H9 (cell line): ENCODE results near the gene SH2D6. TPM values are rescaled to one million over a fixed set of nuclear protein-coding genes. Genes with fewer than 3 reads are reported as not detected.

Source experiments
- DNase-seq: peaks from one replicate; pipeline ENCODE4 v3.0.0-alpha.2; 2017
- H2AFZ ChIP-seq: one replicate; pipeline ENCODE4 v1.6.1; 2013; ENCODE audit warnings: mild to moderate bottlenecking, low read length, control low read depth, moderate library complexity
- H2AK5ac ChIP-seq: 2 replicates; pipeline ENCODE4 v1.6.1; 2013; ENCODE audit warnings: low read length, control low read depth, mixed read lengths; ENCODE audit not compliant: insufficient read length
- H2BK120ac ChIP-seq: one replicate; pipeline ENCODE4 v1.6.1; 2013; ENCODE audit warnings: low read depth, mild to moderate bottlenecking, low read length, control low read depth, inconsistent platforms; ENCODE audit not compliant: poor library complexity, severe bottlenecking
- H2BK12ac ChIP-seq: 2 replicates; pipeline ENCODE4 v1.6.1; 2013; ENCODE audit warnings: low read length, control low read depth, mixed read lengths, low read depth; ENCODE audit not compliant: insufficient read length
- H2BK15ac ChIP-seq: 2 replicates; pipeline ENCODE4 v1.6.1; 2013; ENCODE audit warnings: low read depth, low read length, control low read depth
- H2BK20ac ChIP-seq: one replicate; pipeline ENCODE4 v1.6.1; 2013; ENCODE audit warnings: low read depth, mild to moderate bottlenecking, low read length, control low read depth, inconsistent platforms; ENCODE audit not compliant: poor library complexity, severe bottlenecking
- H2BK5ac ChIP-seq: 2 replicates; pipeline ENCODE4 v1.6.1; 2013; ENCODE audit warnings: low read length, control low read depth, mixed read lengths; ENCODE audit not compliant: insufficient read length
- H3K14ac ChIP-seq: 2 replicates; pipeline ENCODE4 v1.6.1; 2013; ENCODE audit warnings: low read length, control low read depth; ENCODE audit not compliant: insufficient read depth
- H3K18ac ChIP-seq: 2 replicates; pipeline ENCODE4 v1.6.1; 2013; ENCODE audit warnings: low read depth, mild to moderate bottlenecking, mixed read lengths, low read length, control low read depth; ENCODE audit not compliant: insufficient read length
- H3K23ac ChIP-seq: 2 replicates; pipeline ENCODE4 v1.6.1; 2013; ENCODE audit warnings: low read length, control low read depth, mixed read lengths, low read depth; ENCODE audit not compliant: insufficient read length
- H3K23me2 ChIP-seq: 2 replicates; pipeline ENCODE4 v1.6.1; 2013; ENCODE audit warnings: low read depth, mild to moderate bottlenecking, mixed read lengths, low read length, control low read depth; ENCODE audit not compliant: insufficient read length, poor library complexity, severe bottlenecking
- H3K27ac ChIP-seq: 2 replicates; pipeline ENCODE4 v1.5.1; 2013; ENCODE audit warnings: low read length, control low read depth, mixed read lengths, low read depth; ENCODE audit not compliant: insufficient read length
- H3K27me3 ChIP-seq: 2 replicates; pipeline ENCODE4 v1.6.1; 2013; ENCODE audit warnings: low read length, control low read depth, inconsistent platforms; ENCODE audit not compliant: insufficient read depth
- H3K4ac ChIP-seq: 2 replicates; pipeline ENCODE4 v1.6.1; 2013; ENCODE audit warnings: low read depth, mild to moderate bottlenecking, control low read depth, inconsistent platforms, low read length, moderate library complexity
- H3K4me1 ChIP-seq: 2 replicates; pipeline ENCODE4 v1.6.1; 2013; ENCODE audit warnings: low read length, control low read depth, inconsistent platforms; ENCODE audit not compliant: insufficient read depth
- H3K4me2 ChIP-seq: 2 replicates; pipeline ENCODE4 v1.6.1; 2013; ENCODE audit warnings: low read length, control low read depth, mixed read lengths; ENCODE audit not compliant: insufficient read length, insufficient read depth
- H3K56ac ChIP-seq: 2 replicates; pipeline ENCODE4 v1.6.1; 2013; ENCODE audit warnings: low read depth, mild to moderate bottlenecking, mixed read lengths, low read length, control low read depth; ENCODE audit not compliant: insufficient read length
- H3K79me1 ChIP-seq: 2 replicates; pipeline ENCODE4 v1.6.1; 2013; ENCODE audit warnings: low read depth, mild to moderate bottlenecking, moderate library complexity, low read length, control low read depth, inconsistent platforms; ENCODE audit not compliant: insufficient read depth, poor library complexity, severe bottlenecking
- H3K79me2 ChIP-seq: 2 replicates; pipeline ENCODE4 v1.6.1; 2013; ENCODE audit warnings: low read length, control low read depth, inconsistent platforms; ENCODE audit not compliant: insufficient read depth
- H3K9ac ChIP-seq: 2 replicates; pipeline ENCODE4 v1.6.1; 2013; ENCODE audit warnings: low read length, control low read depth, mixed read lengths; ENCODE audit not compliant: insufficient read length; ENCODE audit errors: extremely low read depth
- H3K9me3 ChIP-seq: one replicate; pipeline ENCODE4 v1.6.1; 2013; ENCODE audit warnings: low read depth, low read length, inconsistent platforms; ENCODE audit not compliant: control insufficient read depth
- H3T11ph ChIP-seq: one replicate; pipeline ENCODE4 v1.6.1; 2013; ENCODE audit warnings: mild to moderate bottlenecking, low read length, control low read depth, inconsistent platforms
- H4K20me1 ChIP-seq: one replicate; pipeline ENCODE4 v1.6.1; 2013; ENCODE audit not compliant: control insufficient read depth, insufficient read length, insufficient read depth
- H4K5ac ChIP-seq: 2 replicates; pipeline ENCODE4 v1.6.1; 2013; ENCODE audit warnings: low read depth, mild to moderate bottlenecking, mixed read lengths, low read length, control low read depth; ENCODE audit not compliant: insufficient read length
- H4K8ac ChIP-seq: replicated peaks from 2 replicates; pipeline ENCODE4 v1.6.1; 2013; ENCODE audit warnings: low read length, control low read depth, mixed read lengths, low read depth; ENCODE audit not compliant: insufficient read length
- H4K91ac ChIP-seq: 2 replicates; pipeline ENCODE4 v1.6.1; 2013; ENCODE audit warnings: low read depth, mild to moderate bottlenecking, moderate library complexity, mixed read lengths, low read length, control low read depth; ENCODE audit not compliant: insufficient read length
- H3K27ac Mint-ChIP-seq, 3 experiments: 2 replicates in 2 of 3; 3 replicates in 1 of 3; pipeline ENCODE4 v1.8.0; 2020 to 2021; ENCODE audit warnings: mixed read lengths in 3 of 3, mild to moderate bottlenecking in 1 of 3, moderate library complexity in 1 of 3
- H3K27me3 Mint-ChIP-seq: 2 replicates; pipeline ENCODE4 v1.8.0; 2021; ENCODE audit warnings: low read depth, mild to moderate bottlenecking, moderate library complexity, mixed read lengths
- H3K36me3 Mint-ChIP-seq, 3 experiments: 2 replicates in 2 of 3; 3 replicates in 1 of 3; pipeline ENCODE4 v1.8.0; 2020 to 2021; ENCODE audit warnings: low read depth in 3 of 3, mixed read lengths in 3 of 3; ENCODE audit not compliant: insufficient read depth in 1 of 3
- H3K4me1 Mint-ChIP-seq, 2 experiments: 2 replicates each; pipeline ENCODE4 v1.8.0; 2020; ENCODE audit warnings: mixed read lengths in 2 of 2
- H3K4me3 Mint-ChIP-seq, 2 experiments: 2 replicates in 1 of 2; 3 replicates in 1 of 2; pipeline ENCODE4 v1.8.0; 2020 to 2021; ENCODE audit warnings: mild to moderate bottlenecking in 2 of 2, mixed read lengths in 2 of 2, moderate library complexity in 1 of 2
- H3K9me3 Mint-ChIP-seq, 2 experiments: 2 replicates in 1 of 2; 3 replicates in 1 of 2; pipeline ENCODE4 v1.8.0; 2020; ENCODE audit warnings: mild to moderate bottlenecking in 2 of 2, mixed read lengths in 2 of 2, moderate library complexity in 1 of 2
- WGBS: extraction: QIAGEN DNeasy Blood & Tissue Kit; methylation state at CpG from one replicate; pipeline ENCODE4 v1.1.7; 2013; ENCODE audit warnings: missing lambda C conversion rate, low lambda C conversion rate, mixed read lengths; ENCODE audit not compliant: insufficient read length; ENCODE audit errors: extremely low coverage; 5-methylcytosine and 5-hydroxymethylcytosine counted together
- total RNA-seq: library from RNA; stranded (reverse); gene quantifications from 2 replicates; pipeline ENCODE4 v1.2.1, GENCODE V29; 2021
- TF ChIP-seq, protein P1 (sequence below): fragments of 200-600 bp; sonication (generic); conservative IDR thresholded peaks from 3 replicates; pipeline ENCODE4 v1.8.0; 2021; ENCODE audit warnings: antibody characterized with exemption, mild to moderate bottlenecking

The SH2D6 gene
- total RNA-seq, 1 experiment from 2014 or later, result 0.61 TPM

DNA sequence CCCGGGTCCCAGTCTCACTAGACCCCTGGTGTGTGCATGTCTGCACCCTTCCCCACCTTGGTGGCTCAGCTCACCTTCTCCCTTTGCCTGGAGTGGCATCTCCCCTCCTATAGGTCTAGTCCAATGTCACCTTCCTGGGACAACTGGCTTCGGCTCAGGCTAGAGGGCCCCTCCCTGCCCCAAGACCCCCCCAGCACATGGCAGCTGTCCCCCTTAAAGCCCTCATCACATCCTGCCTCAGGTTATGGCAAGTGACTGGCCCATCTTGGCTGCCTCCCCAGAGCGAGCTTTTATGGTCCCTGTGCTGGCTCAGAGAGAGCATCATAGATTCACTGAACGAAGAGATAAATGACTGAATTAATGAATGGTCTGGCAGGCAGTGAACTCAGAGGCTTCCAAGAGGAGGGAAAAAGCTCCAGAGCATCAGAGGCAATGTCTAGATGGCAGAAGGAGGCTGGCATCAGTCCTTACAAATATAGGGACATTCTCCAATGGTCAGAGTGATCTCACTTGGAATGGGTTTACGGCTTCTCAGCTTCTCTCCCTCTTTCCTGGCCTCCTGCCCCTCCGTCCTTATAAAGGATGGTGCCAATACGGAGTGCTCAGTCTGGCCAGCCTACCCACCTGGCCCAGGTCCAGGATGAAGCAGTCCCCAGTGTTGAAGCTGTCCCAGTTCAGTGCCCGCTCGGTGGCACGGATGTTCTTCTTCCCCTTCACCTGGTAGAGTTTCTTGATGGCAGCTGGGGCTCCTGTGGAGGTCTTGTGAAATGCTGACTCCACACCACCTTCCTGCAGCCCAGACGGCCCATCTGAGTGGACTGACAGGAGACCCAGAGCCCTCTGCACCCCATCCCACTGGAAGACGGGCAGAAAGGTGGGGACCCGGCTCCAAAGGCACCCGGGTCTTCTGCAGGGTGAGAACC is 17.7 kb upstream of the SH2D6 start:
- Histone ChIP-seq H3K4me1 (no peaks in the 10 kb centered on the region; the same call in 1 of the 2 replicates), H2BK15ac (no peak overlapping the region), H4K91ac (no peak overlapping the region), H3K79me2 (no peaks in the 10 kb centered on the region), H4K8ac (no peak overlapping the region), H3K4ac (no peak overlapping the region), H3K23me2 (no peaks in the 10 kb centered on the region), H3K56ac (no peak overlapping the region), H3K9me3 (no peaks in the 10 kb centered on the region), H2BK12ac (no peak overlapping the region), H4K20me1 (no peaks in the 10 kb centered on the region), H2BK20ac (no peak overlapping the region), H3T11ph (no peak overlapping the region), H3K79me1 (no peaks in the 10 kb centered on the region), H4K5ac (no peak overlapping the region), H2BK5ac (no peak overlapping the region), H3K4me2 (no peak overlapping the region), H3K14ac (no peak overlapping the region), H3K9ac (no peak overlapping the region), H2AFZ (no peak overlapping the region), H3K27ac (no peak overlapping the region), H2AK5ac (no peak overlapping the region), H2BK120ac (no peak overlapping the region), H3K18ac (no peak overlapping the region), H3K27me3 (no peaks in the 10 kb centered on the region), H3K23ac (no peak overlapping the region)
- TF ChIP-seq, protein P1, sequence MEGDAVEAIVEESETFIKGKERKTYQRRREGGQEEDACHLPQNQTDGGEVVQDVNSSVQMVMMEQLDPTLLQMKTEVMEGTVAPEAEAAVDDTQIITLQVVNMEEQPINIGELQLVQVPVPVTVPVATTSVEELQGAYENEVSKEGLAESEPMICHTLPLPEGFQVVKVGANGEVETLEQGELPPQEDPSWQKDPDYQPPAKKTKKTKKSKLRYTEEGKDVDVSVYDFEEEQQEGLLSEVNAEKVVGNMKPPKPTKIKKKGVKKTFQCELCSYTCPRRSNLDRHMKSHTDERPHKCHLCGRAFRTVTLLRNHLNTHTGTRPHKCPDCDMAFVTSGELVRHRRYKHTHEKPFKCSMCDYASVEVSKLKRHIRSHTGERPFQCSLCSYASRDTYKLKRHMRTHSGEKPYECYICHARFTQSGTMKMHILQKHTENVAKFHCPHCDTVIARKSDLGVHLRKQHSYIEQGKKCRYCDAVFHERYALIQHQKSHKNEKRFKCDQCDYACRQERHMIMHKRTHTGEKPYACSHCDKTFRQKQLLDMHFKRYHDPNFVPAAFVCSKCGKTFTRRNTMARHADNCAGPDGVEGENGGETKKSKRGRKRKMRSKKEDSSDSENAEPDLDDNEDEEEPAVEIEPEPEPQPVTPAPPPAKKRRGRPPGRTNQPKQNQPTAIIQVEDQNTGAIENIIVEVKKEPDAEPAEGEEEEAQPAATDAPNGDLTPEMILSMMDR, result no peak
- Mint-ChIP-seq H3K4me3 (no peak overlapping the region), H3K4me1 (peaks cover 7 to 8% of the 10 kb centered on the region in 2 experiments), H3K27me3 (no peaks in the 10 kb centered on the region), H3K9me3 (peaks cover 6 to 14% of the 10 kb centered on the region in 2 experiments; a peak in 4 of 5 replicates), H3K27ac (no peak overlapping the region), H3K36me3 (peaks cover 2 to 30% (median 28%) of the 10 kb centered on the region in 3 experiments; a peak in 6 of 7 replicates)
- WGBS, result no CpG with 5 or more reads among the region's 14 CpGs
- no peak for DNase-seq
